Right lobe of liver (tissue), 6 donors: ENCODE measurements around the gene TSGA10. TPM values are rescaled to one million over a fixed set of nuclear protein-coding genes. Genes with fewer than 3 reads are reported as not detected.

Source experiments
- ATAC-seq, 4 donors: fragments of 200-7000 bp; cut with Tn5 transposase; one replicate each; pipeline ENCODE4 v1.9.1; 2020; ENCODE audit warnings: mild to moderate bottlenecking in 4 of 4, moderate library complexity in 4 of 4
- DNase-seq, 3 donors: peaks; one replicate each; pipeline ENCODE4 v3.0.0-alpha.2; 2020
- H3K27ac ChIP-seq, 3 donors: fragments of 200-600 bp; one replicate each; pipeline ENCODE4 v1.8.0; 2022
- H3K27me3 ChIP-seq, 2 donors: fragments of 200-600 bp; one replicate each; pipeline ENCODE4 v1.8.0; 2022
- H3K36me3 ChIP-seq, 4 donors: fragments of 200-600 bp; sonication (generic) in 1 of 4; one replicate each; pipeline versions ENCODE4 v1.5.1 to v1.8.0; 2017 to 2022; ENCODE audit warnings: control low read depth in 1 of 4
- H3K4me1 ChIP-seq, 4 donors: fragments of 200-600 bp; sonication (generic) in 1 of 4; one replicate each; pipeline versions ENCODE4 v1.5.1 to v1.8.0; 2017 to 2022; ENCODE audit warnings: control low read depth in 1 of 4
- H3K4me3 ChIP-seq, 3 donors: fragments of 200-600 bp; one replicate each; pipeline ENCODE4 v1.8.0; 2022
- H3K9me3 ChIP-seq, 4 donors: fragments of 200-600 bp; sonication (generic) in 1 of 4; one replicate each; pipeline versions ENCODE4 v1.5.1 to v1.8.0; 2017 to 2022; ENCODE audit warnings: control low read depth in 1 of 4
- CTCF ChIP-seq, 4 donors: fragments of 200-600 bp in 3 of 4; fragments of 450-650 bp in 1 of 4; IDR thresholded peaks; one replicate each; pipeline versions ENCODE4 v1.5.1 to v1.8.0; 2016 to 2022; ENCODE audit warnings: antibody characterized with exemption in 4 of 4, mild to moderate bottlenecking in 2 of 4
- POLR2A ChIP-seq: fragments of 450-650 bp; IDR thresholded peaks from one replicate; pipeline ENCODE4 v1.6.1; 2017; ENCODE audit warnings: antibody characterized with exemption, mild to moderate bottlenecking
- WGBS: methylation state at CpG from one replicate; pipeline ENCODE4 v1.1.6; 2018; ENCODE audit warnings: low coverage, low lambda C conversion rate; ENCODE audit not compliant: insufficient coverage; ENCODE audit errors: missing lambda C conversion rate; 5-methylcytosine and 5-hydroxymethylcytosine counted together
- intact Hi-C, 2 donors: fragments of 100-400 bp; cut with DNase I; formaldehyde crosslinking; loops; one replicate each; pipeline versions ENCODE4 v1.11.2 to v1.14.1; 2022
- small RNA-seq, 2 experiments: library from RNA; depleted of rRNA; stranded (forward); fragments of <200 nt; gene quantifications; one replicate each; pipeline ENCODE3, GENCODE V24; 2016
- total RNA-seq, 6 experiments: library from RNA; depleted of rRNA in 2 of 6; stranded (reverse); fragments of >200 nt in 2 of 6; fragmentation: NEBNext Ultra II Directional in 3 of 6; extraction: Animal tissue kit (Norgen Biotek cat#: 25700) in 3 of 6; gene quantifications; one replicate each; pipeline versions ENCODE4 v1.1.0 to v1.2.4, GENCODE V29; 2016 to 2023
- donor health status: DM: no; HTN: yes; CAD: no.
- donor health status: DM: no; HTN: no; CAD: no.
- donor health status: DM: no; HTN: no; CAD: no.
- donor health status: DM: no; HTN: yes; CAD: no.
- donor health status: DM: no; HTN: yes; CAD: no.

The TSGA10 gene
- total RNA-seq, 6 experiments from 2014 or later, result 1.6 to 5.6 (median 2.7) TPM

GRCh38 chr2:98952966-98953365 is 201.8 kb downstream of the TSGA10 start:
- no peaks in the 10 kb centered on the region for H3K4me1 ChIP-seq
- DNase-seq, result no peak
- TF ChIP-seq POLR2A (no peak), CTCF (IDR thresholded peaks at IDR 0.05) (no peak)
- no peaks in the 10 kb centered on the region for H3K27me3 ChIP-seq
- intact Hi-C loops, result no loop called here
- no peak overlapping the region for H3K27ac ChIP-seq
- ATAC-seq, result no peak
- no peak overlapping the region for H3K4me3 ChIP-seq
- H3K9me3 ChIP-seq, result no peaks in the 10 kb centered on the region
- 38% methylated on average over 4 of the region's 4 CpGs for WGBS
- H3K36me3 ChIP-seq, result no peaks in the 10 kb centered on the region

GRCh38 chr2:98948956-98949739 is 205.6 kb downstream of the TSGA10 start:
- no peaks in the 10 kb centered on the region for H3K27me3 ChIP-seq
- TF ChIP-seq CTCF (IDR thresholded peaks at IDR 0.05) (no peak), POLR2A (no peak)
- H3K9me3 ChIP-seq, result no peaks in the 10 kb centered on the region
- no peak overlapping the region for H3K4me3 ChIP-seq
- no peak for DNase-seq
- no peak for ATAC-seq
- H3K4me1 ChIP-seq, result no peaks in the 10 kb centered on the region
- WGBS, result 61% methylated on average over 5 of the region's 5 CpGs
- intact Hi-C loops, result no loop called here
- H3K36me3 ChIP-seq, result no peaks in the 10 kb centered on the region
- no peak overlapping the region for H3K27ac ChIP-seq

GRCh38 chr2:98947554-98947953 is 207.2 kb downstream of the TSGA10 start:
- no peaks in the 10 kb centered on the region for H3K4me1 ChIP-seq
- H3K9me3 ChIP-seq, result no peaks in the 10 kb centered on the region
- H3K36me3 ChIP-seq, result no peaks in the 10 kb centered on the region
- 58% methylated on average over 8 of the region's 8 CpGs for WGBS
- no peak for TF ChIP-seq POLR2A
- no peak for ATAC-seq
- no peak overlapping the region for H3K27ac ChIP-seq
- DNase-seq, result no peak
- no peak overlapping the region for H3K4me3 ChIP-seq
- intact Hi-C loops, result no loop called here
- H3K27me3 ChIP-seq, result no peaks in the 10 kb centered on the region

Small RNA genes lying within 50 kb of the gene (small RNA-seq; reads per million reads assigned to genes)
- 0 reads per million in 2 experiments for gene AC092587.1

Other genes starting within 250 kb of the TSGA10 start
- gene CRACDL, start 218.7 kb downstream of the TSGA10 start, total RNA-seq, result under 1 TPM; 0.12 to 0.56 (median 0.32) TPM
- gene C2orf15, start 13.2 kb downstream of the TSGA10 start, total RNA-seq, result 1 to 10 TPM in 1 of 6 experiments, under 1 TPM in 5; 0.24 to 1.4 (median 0.44) TPM
- gene LIPT1, start within 50 bp of the TSGA10 start, total RNA-seq, result 1 to 10 TPM; 1.9 to 5.0 (median 3.6) TPM
- 10 to 100 TPM in 3 of 6 experiments, 1 to 10 TPM in 3; 4.0 to 12.5 (median 9.6) TPM for gene MITD1, start 26.1 kb upstream of the TSGA10 start, total RNA-seq
- 10 to 100 TPM; 13.3 to 28.2 (median 14.2) TPM for gene MRPL30, start 26.2 kb upstream of the TSGA10 start, total RNA-seq
- gene LYG2, start 100.7 kb upstream of the TSGA10 start, total RNA-seq, result not detected
- gene LYG1, start 146.3 kb upstream of the TSGA10 start, total RNA-seq, result under 1 TPM in 5 of 6 experiments, not detected in 1; 0.25 to 1.00 (median 0.64) TPM
- 10 to 100 TPM; 10.9 to 33.1 (median 14.1) TPM for gene TXNDC9, start 181.4 kb upstream of the TSGA10 start, total RNA-seq
- gene EIF5B, start 182.4 kb upstream of the TSGA10 start, total RNA-seq, result 10 to 100 TPM; 10.2 to 18.8 (median 17.4) TPM